Measurements from ENCODE around the gene RIN3. TPM values are rescaled to one million over a fixed set of nuclear protein-coding genes. Genes with fewer than 3 reads are reported as not detected.

The RIN3 gene
- total and polyA plus RNA-seq, 5 experiments from 2014 or later = 16.8 to 146 (median 45.8) TPM

GRCh38 chr14:92658684-92659083 lies 145.1 kb downstream of the RIN3 start:
- Mint-ChIP-seq H3K27ac (peak overlapping the region; percentile 87 to 99 (median 92)), H3K4me1 (peaks cover 52 to 98% (median 93%) of the 10 kb centered on the region in 4 donors), H3K9me3 (no peaks in the 10 kb centered on the region), H3K4me3 (peak overlapping the region; percentile 41 to 100 (median 99)), H3K27me3 (no peaks in the 10 kb centered on the region), H3K36me3 (peaks cover 9 to 90% (median 36%) of the 10 kb centered on the region in 3 donors)
- POLR2A ChIA-PET = interaction anchor here (0.6 to 17.2 kb wide), 4 partner anchors 8 to 184 kb away, joined by 3 to 268 read pairs (median 3); no protein-coding TSS in a partner anchor
- no peak for DNase-seq
- no peak for ATAC-seq

- peak overlapping the region; percentile 19 to 100 (median 52) for H3K4me3 Mint-ChIP-seq
- H3K4me1 Mint-ChIP-seq = peaks cover 56 to 99% (median 95%) of the 10 kb centered on the region in 4 donors
- H3K9me3 Mint-ChIP-seq = no peaks in the 10 kb centered on the region
- POLR2A ChIA-PET = interaction anchor here (0.6 to 17.2 kb wide), 5 partner anchors 10 to 45 kb away, joined by 3 to 268 read pairs (median 3); no protein-coding TSS in a partner anchor
- peaks cover 12 to 95% (median 44%) of the 10 kb centered on the region in 3 donors for H3K36me3 Mint-ChIP-seq
- ATAC-seq = peak in 1 of 2 donors; percentile 6
- DNase-seq = no peak
- peak overlapping the region; percentile 71 to 99 (median 90) for H3K27ac Mint-ChIP-seq
- H3K27me3 Mint-ChIP-seq = no peaks in the 10 kb centered on the region
Observed at GRCh38 chr14:92659765-92660561, 146.4 kb downstream of the RIN3 start.

- peak overlapping the region in 6 of 10 donors; percentile 12 to 100 (median 96) for H3K4me3 Mint-ChIP-seq
- peaks cover 10 to 95% (median 42%) of the 10 kb centered on the region in 3 donors for H3K36me3 Mint-ChIP-seq
Observed at GRCh38 chr14:92660571-92660970, 147.0 kb downstream of the RIN3 start.

GRCh38 chr14:92663049-92663448 lies 149.5 kb downstream of the RIN3 start:
- POLR2A ChIA-PET = interaction anchor here (0.9 to 1.3 kb wide), 2 partner anchors 47 to 94 kb away, joined by 3 to 4 read pairs; no protein-coding TSS in a partner anchor
- Mint-ChIP-seq H3K27ac (peak overlapping the region; percentile 46 to 99 (median 82)), H3K4me3 (peak overlapping the region in 6 of 10 donors; percentile 7 to 57 (median 43))

More at GRCh38 chr14:92660571-92660970, 147.0 kb downstream of the RIN3 start:
- Mint-ChIP-seq H3K27me3 (no peaks in the 10 kb centered on the region), H3K27ac (peak overlapping the region; percentile 1 to 99 (median 88)), H3K4me1 (peaks cover 51 to 99% (median 95%) of the 10 kb centered on the region in 4 donors), H3K9me3 (no peaks in the 10 kb centered on the region)
- POLR2A ChIA-PET = interaction anchor here (0.6 to 17.2 kb wide), 4 partner anchors 10 to 46 kb away, joined by 3 to 268 read pairs (median 4); no protein-coding TSS in a partner anchor
- ATAC-seq = no peak
- DNase-seq = no peak

GRCh38 chr14:92665661-92666110 lies 152.1 kb downstream of the RIN3 start:
- peak overlapping the region; percentile 78 to 93 (median 87) for H3K27ac Mint-ChIP-seq
- POLR2A ChIA-PET = interaction anchor here (1.1 to 1.6 kb wide), 4 partner anchors 8 to 62 kb away, joined by 3 to 6 read pairs (median 4); no protein-coding TSS in a partner anchor
- H3K4me3 Mint-ChIP-seq = peak overlapping the region; percentile 15 to 77 (median 61)

More at GRCh38 chr14:92663049-92663448, 149.5 kb downstream of the RIN3 start:
- Mint-ChIP-seq H3K4me1 (peaks cover 45 to 97% (median 94%) of the 10 kb centered on the region in 4 donors), H3K9me3 (no peaks in the 10 kb centered on the region), H3K36me3 (peaks cover 5 to 99% (median 41%) of the 10 kb centered on the region in 3 donors), H3K27me3 (no peaks in the 10 kb centered on the region)
- DNase-seq (no peak), ATAC-seq (no peak)

GRCh38 chr14:92666251-92666650 lies 152.7 kb downstream of the RIN3 start:
- H3K4me1 Mint-ChIP-seq = peaks cover 48 to 97% (median 94%) of the 10 kb centered on the region in 4 donors
- H3K36me3 Mint-ChIP-seq = peaks cover 5 to 98% (median 31%) of the 10 kb centered on the region in 3 donors
- H3K27ac Mint-ChIP-seq = peak overlapping the region; percentile 78 to 93 (median 87)
- DNase-seq (no peak), ATAC-seq (no peak)
- peak overlapping the region in 9 of 10 donors; percentile 0 to 77 (median 63) for H3K4me3 Mint-ChIP-seq
- POLR2A ChIA-PET = interaction anchor here (0.8 to 1.6 kb wide), 5 partner anchors 8 to 63 kb away, joined by 3 to 6 read pairs (median 4); no protein-coding TSS in a partner anchor
- H3K27me3 Mint-ChIP-seq = no peaks in the 10 kb centered on the region
- H3K9me3 Mint-ChIP-seq = no peaks in the 10 kb centered on the region

More at GRCh38 chr14:92665661-92666110, 152.1 kb downstream of the RIN3 start:
- H3K36me3 Mint-ChIP-seq = peaks cover 5 to 98% (median 35%) of the 10 kb centered on the region in 3 donors
- no peaks in the 10 kb centered on the region for H3K27me3 Mint-ChIP-seq
- peaks cover 43 to 97% (median 94%) of the 10 kb centered on the region in 4 donors for H3K4me1 Mint-ChIP-seq
- DNase-seq = no peak
- no peaks in the 10 kb centered on the region for H3K9me3 Mint-ChIP-seq
- ATAC-seq = peak in 1 of 2 donors; percentile 15

GRCh38 chr14:92668276-92668973 lies 154.8 kb downstream of the RIN3 start:
- Mint-ChIP-seq H3K9me3 (no peaks in the 10 kb centered on the region), H3K27ac (peak overlapping the region; percentile 55 to 92 (median 86)), H3K36me3 (peaks cover 5 to 96% (median 20%) of the 10 kb centered on the region in 3 donors), H3K27me3 (no peaks in the 10 kb centered on the region), H3K4me1 (peaks cover 45 to 91% (median 88%) of the 10 kb centered on the region in 4 donors), H3K4me3 (peak overlapping the region in 4 of 10 donors; percentile 14 to 36 (median 20))
- POLR2A ChIA-PET = interaction anchor here (1.5 to 3.1 kb wide), 3 partner anchors 16 to 55 kb away, joined by 4 to 30 read pairs (median 6); no protein-coding TSS in a partner anchor
- DNase-seq (no peak), ATAC-seq (peak; percentile 21 to 27)

GRCh38 chr14:92670160-92670559 lies 156.6 kb downstream of the RIN3 start:
- DNase-seq = no peak
- Mint-ChIP-seq H3K9me3 (no peaks in the 10 kb centered on the region), H3K27ac (peak overlapping the region; percentile 55 to 92 (median 86)), H3K4me1 (peaks cover 40 to 88% (median 83%) of the 10 kb centered on the region in 4 donors), H3K36me3 (peaks cover 0 to 95% (median 14%) of the 10 kb centered on the region in 3 donors), H3K27me3 (no peaks in the 10 kb centered on the region), H3K4me3 (peak overlapping the region in 1 of 10 donors; percentile 18)
- ATAC-seq = peak; percentile 22 to 51
- POLR2A ChIA-PET = interaction anchor here (0.7 to 3.1 kb wide), 6 partner anchors 10 to 1503 kb away, joined by 3 to 30 read pairs (median 5); no protein-coding TSS in a partner anchor

GRCh38 chr14:92670643-92671366 lies 157.2 kb downstream of the RIN3 start:
- Mint-ChIP-seq H3K9me3 (no peaks in the 10 kb centered on the region), H3K27me3 (no peaks in the 10 kb centered on the region), H3K4me1 (peaks cover 38 to 89% (median 83%) of the 10 kb centered on the region in 4 donors), H3K4me3 (no peak overlapping the region), H3K36me3 (peaks cover 0 to 95% (median 12%) of the 10 kb centered on the region in 3 donors), H3K27ac (peak overlapping the region; percentile 55 to 92 (median 86))
- POLR2A ChIA-PET = interaction anchor here (0.9 to 3.1 kb wide), 4 partner anchors 10 to 37 kb away, joined by 4 to 30 read pairs (median 6); no protein-coding TSS in a partner anchor
- ATAC-seq (no peak), DNase-seq (no peak)

GRCh38 chr14:92673601-92674150 lies 160.1 kb downstream of the RIN3 start:
- Mint-ChIP-seq H3K36me3 (peaks cover 0 to 95% (median 15%) of the 10 kb centered on the region in 3 donors), H3K4me3 (peak overlapping the region in 3 of 10 donors; percentile 7 to 56 (median 19)), H3K27ac (peak overlapping the region; percentile 34 to 91 (median 78)), H3K9me3 (no peaks in the 10 kb centered on the region), H3K27me3 (no peaks in the 10 kb centered on the region), H3K4me1 (peaks cover 42 to 86% (median 77%) of the 10 kb centered on the region in 4 donors)
- POLR2A ChIA-PET = interaction anchor here (0.7 to 2.1 kb wide), 5 partner anchors 8 to 211 kb away, joined by 3 to 8 read pairs (median 6); no protein-coding TSS in a partner anchor
- DNase-seq = peak in 1 of 10 donors; percentile 11
- ATAC-seq = no peak
